SK-N-SH (cell line): Measurements from ENCODE around the gene ESPL1. TPM values are rescaled to one million over a fixed set of nuclear protein-coding genes. Genes with fewer than 3 reads are reported as not detected.

Experiments
- CTCF ChIA-PET: fragments of 300-600, 350-600 bp; formaldehyde crosslinking; extraction: SDS; loops from one replicate; lab custom pipeline; 2021; lab: Yijun Ruan, JAX
- POLR2A ChIA-PET: fragments of 350-600 bp; sonication (Branson Sonifier 250); formaldehyde crosslinking; extraction: SDS; loops from one replicate; lab custom pipeline; 2020; ENCODE audit warnings: antibody characterized with exemption, inconsistent platforms; lab: Yijun Ruan, JAX
- DNase-seq: peaks from one replicate; pipeline ENCODE4 v3.0.0; 2012
- H2AFZ ChIP-seq: fragments of 200-600 bp; sonication (generic); 2 replicates; pipeline ENCODE4 v1.8.1; 2016; ENCODE audit warnings: antibody characterized with exemption, mild to moderate bottlenecking, low read depth
- H3F3A ChIP-seq: fragments of 200-600 bp; sonication (generic); replicated peaks from 2 replicates; pipeline ENCODE3; 2016; ENCODE audit warnings: antibody characterized with exemption, mild to moderate bottlenecking; ENCODE audit not compliant: insufficient read depth
- H3K27ac ChIP-seq, 2 experiments: fragments of 200-500 bp in 1 of 2; fragments of 200-600 bp in 1 of 2; sonication (Bioruptor generic) in 1 of 2; sonication (generic), shearing (Covaris generic) in 1 of 2; 2 replicates each; pipeline versions ENCODE4 v1.5.1 to v1.6.1; 2014 to 2016; ENCODE audit warnings: low read depth in 2 of 2, inconsistent platforms in 1 of 2, low read length in 1 of 2, mild to moderate bottlenecking in 1 of 2, mixed read lengths in 1 of 2
- H3K27me3 ChIP-seq: fragments of 200-600 bp; sonication (generic), shearing (Covaris generic); 2 replicates; pipeline ENCODE4 v1.6.1; 2016; ENCODE audit warnings: mixed run types; ENCODE audit not compliant: insufficient read depth
- H3K36me3 ChIP-seq, 2 experiments: fragments of 200-500 bp in 1 of 2; fragments of 200-600 bp in 1 of 2; sonication (Bioruptor generic) in 1 of 2; sonication (generic) in 1 of 2; replicated peaks in 1 of 2; 2 replicates each; pipeline versions ENCODE3 to v1.5.1; 2014 to 2016; ENCODE audit warnings: low read length in 1 of 2, mild to moderate bottlenecking in 1 of 2; ENCODE audit not compliant: insufficient read depth in 2 of 2, control insufficient read depth in 1 of 2
- H3K4me1 ChIP-seq, 2 experiments: fragments of 200-500 bp in 1 of 2; fragments of 200-600 bp in 1 of 2; sonication (Bioruptor generic) in 1 of 2; sonication (generic), shearing (Covaris generic) in 1 of 2; 2 replicates each; pipeline versions ENCODE4 v1.5.1 to v1.6.1; 2014 to 2016; ENCODE audit warnings: low read depth in 1 of 2, low read length in 1 of 2, mixed run types in 1 of 2; ENCODE audit not compliant: insufficient read depth in 2 of 2, control insufficient read depth in 1 of 2
- H3K4me2 ChIP-seq: fragments of 200-600 bp; sonication (generic), shearing (Covaris generic); 2 replicates; pipeline ENCODE4 v1.6.1; 2017; ENCODE audit warnings: mixed run types
- H3K4me3 ChIP-seq, 2 experiments: fragments of 200-500 bp in 1 of 2; fragments of 200-600 bp in 1 of 2; sonication (Bioruptor generic) in 1 of 2; sonication (generic), shearing (Covaris generic) in 1 of 2; 2 replicates each; pipeline versions ENCODE4 v1.5.1 to v1.8.1; 2014 to 2016; ENCODE audit warnings: low read depth in 2 of 2, inconsistent platforms in 1 of 2, low read length in 1 of 2, mild to moderate bottlenecking in 1 of 2, mixed read lengths in 1 of 2, moderate library complexity in 1 of 2
- H3K79me2 ChIP-seq: fragments of 200-600 bp; sonication (generic); 2 replicates; pipeline ENCODE4 v1.8.1; 2017; ENCODE audit warnings: mild to moderate bottlenecking; ENCODE audit not compliant: insufficient read depth
- H3K9ac ChIP-seq: fragments of 200-600 bp; sonication (generic); 2 replicates; pipeline ENCODE4 v1.6.1; 2017; ENCODE audit warnings: mixed run types
- H3K9me2 ChIP-seq: fragments of 200-600 bp; sonication (generic); 2 replicates; pipeline ENCODE4 v1.6.1; 2017; ENCODE audit warnings: mixed run types
- H3K9me3 ChIP-seq: fragments of 200-600 bp; sonication (generic); 2 replicates; pipeline ENCODE4 v1.6.1; 2017; ENCODE audit warnings: mixed run types, mild to moderate bottlenecking, moderate library complexity
- H4K20me1 ChIP-seq: fragments of 200-600 bp; sonication (generic); 2 replicates; pipeline ENCODE4 v1.6.1; 2017; ENCODE audit warnings: mild to moderate bottlenecking, mixed run types; ENCODE audit not compliant: insufficient read depth
- CTCF ChIP-seq: fragments of 200-600 bp; sonication (generic); IDR thresholded peaks from 2 replicates; pipeline ENCODE4 v1.6.1; 2017; ENCODE audit warnings: antibody characterized with exemption, mild to moderate bottlenecking, moderate library complexity
- ELF1 ChIP-seq: IDR thresholded peaks from 2 replicates; pipeline ENCODE4 v1.4.0; 2012
- EP300 ChIP-seq, 2 experiments: IDR thresholded peaks; 2 replicates each; pipeline versions ENCODE4 v1.4.0 to v1.6.1; 2012; ENCODE audit warnings: borderline replicate concordance in 1 of 2, low read depth in 1 of 2, low read length in 1 of 2
- EZH2phosphoT487 ChIP-seq: fragments of 200-600 bp; sonication (generic); IDR thresholded peaks from 2 replicates; pipeline ENCODE4 v1.6.1; 2017; ENCODE audit warnings: low read depth, mixed run types, mild to moderate bottlenecking, antibody characterized with exemption, moderate library complexity, borderline replicate concordance
- FOXM1 ChIP-seq: IDR thresholded peaks from 2 replicates; pipeline ENCODE4 v1.4.0; 2012; ENCODE audit warnings: low read depth, mild to moderate bottlenecking
- GABPA ChIP-seq: IDR thresholded peaks from 2 replicates; pipeline ENCODE4 v1.4.0; 2012; ENCODE audit warnings: low read depth, mild to moderate bottlenecking
- GATA2 ChIP-seq: sonication (generic); formaldehyde crosslinking; IDR thresholded peaks from 2 replicates; pipeline ENCODE4 v1.5.0; 2020; ENCODE audit warnings: mild to moderate bottlenecking, missing genetic modification reagents
- IRF3 ChIP-seq: fragments of 150-350 bp; IDR thresholded peaks from 2 replicates; pipeline ENCODE4 v1.6.1; 2016; ENCODE audit warnings: mild to moderate bottlenecking, low read depth, low read length
- JUND ChIP-seq: IDR thresholded peaks from 2 replicates; pipeline ENCODE4 v1.4.0; 2012
- MEF2A ChIP-seq: IDR thresholded peaks from 2 replicates; pipeline ENCODE4 v1.4.0; 2012; ENCODE audit warnings: low read depth, borderline replicate concordance
- NFIC ChIP-seq: IDR thresholded peaks from 2 replicates; pipeline ENCODE4 v1.4.0; 2012; ENCODE audit warnings: borderline replicate concordance
- POLR2AphosphoS5 ChIP-seq: IDR thresholded peaks from 2 replicates; pipeline ENCODE4 v1.6.1; 2012; ENCODE audit warnings: low read depth, low read length
- RCOR1 ChIP-seq: fragments of 150-350 bp; IDR thresholded peaks from 2 replicates; pipeline ENCODE4 v1.6.1; 2017; ENCODE audit warnings: antibody characterized with exemption, low read length
- RFX5 ChIP-seq: IDR thresholded peaks from 2 replicates; pipeline ENCODE4 v1.6.1; 2012; ENCODE audit warnings: mild to moderate bottlenecking, improper control_type of control experiment, low read length
- RXRA ChIP-seq: IDR thresholded peaks from 2 replicates; pipeline ENCODE4 v1.4.0; 2012; ENCODE audit warnings: low read depth, mild to moderate bottlenecking, borderline replicate concordance
- SMC3 ChIP-seq: IDR thresholded peaks from 2 replicates; pipeline ENCODE4 v1.6.1; 2012; ENCODE audit warnings: low read depth, low read length, improper control_type of control experiment
- TAF1 ChIP-seq: IDR thresholded peaks from 2 replicates; pipeline ENCODE4 v1.6.1; 2012; ENCODE audit warnings: low read depth, mild to moderate bottlenecking, low read length, moderate library complexity, borderline replicate concordance
- TEAD4 ChIP-seq: IDR thresholded peaks from 2 replicates; pipeline ENCODE4 v1.4.0; 2012; ENCODE audit warnings: mild to moderate bottlenecking, borderline replicate concordance; ENCODE audit not compliant: insufficient read depth
- WGBS: methylation state at CpG from one replicate; pipeline ENCODE4 v1.1.6; 2017; ENCODE audit warnings: low lambda C conversion rate; 5-methylcytosine and 5-hydroxymethylcytosine counted together
- polyA plus RNA-seq, 3 experiments: library from polyadenylated mRNA; depleted of rRNA; stranded (reverse); fragments of >200 nt; gene quantifications; 2 replicates each; pipeline ENCODE4 v1.2.3, GENCODE V29; 2012
- TF ChIP-seq, protein P1 (sequence below): IDR thresholded peaks from 2 replicates; pipeline ENCODE4 v1.6.1; 2012; ENCODE audit warnings: mild to moderate bottlenecking, low read depth, low read length, moderate library complexity

The ESPL1 gene
- polyA plus RNA-seq, 1 of the 3 experiments (the other 2 are of a cell fraction): 8.6 TPM

DNA sequence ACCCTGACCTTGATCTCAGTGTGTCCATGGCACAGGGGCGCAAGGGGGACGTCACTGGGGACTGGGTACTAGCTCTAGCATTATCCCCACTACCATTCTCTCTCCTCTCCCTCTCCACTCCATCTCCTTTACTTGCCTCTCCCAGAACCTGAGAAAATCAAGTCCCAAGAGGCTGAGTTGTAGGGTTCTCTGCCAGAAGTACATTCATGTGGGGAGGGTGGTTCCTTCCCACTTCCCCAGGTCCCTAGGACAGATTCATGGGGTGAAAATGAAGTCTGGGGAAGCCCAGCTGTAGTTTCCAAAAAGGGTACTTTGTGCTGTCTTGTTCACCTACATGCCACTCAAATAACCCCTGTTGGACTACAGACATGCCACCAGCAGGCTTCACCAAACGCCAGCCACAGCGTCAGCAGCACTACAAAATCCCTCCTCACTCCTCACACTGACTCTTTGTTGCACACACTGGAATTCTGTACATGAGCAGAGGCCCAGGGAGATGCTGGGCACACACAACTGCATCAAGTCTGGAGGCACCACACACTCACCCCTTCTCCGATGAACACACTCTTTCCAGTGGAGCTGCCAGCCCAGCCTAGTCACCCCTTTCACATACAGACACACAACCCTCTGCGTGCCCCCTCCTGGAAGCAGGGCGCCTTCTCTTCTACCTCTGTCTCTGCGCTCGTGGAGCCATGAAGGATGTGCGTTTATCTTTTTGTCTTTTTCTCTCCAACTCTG, 43.0 kb upstream of the ESPL1 start (continued):
- TF ChIP-seq TAF1 (no peak), FOXM1 (no peak)

DNA sequence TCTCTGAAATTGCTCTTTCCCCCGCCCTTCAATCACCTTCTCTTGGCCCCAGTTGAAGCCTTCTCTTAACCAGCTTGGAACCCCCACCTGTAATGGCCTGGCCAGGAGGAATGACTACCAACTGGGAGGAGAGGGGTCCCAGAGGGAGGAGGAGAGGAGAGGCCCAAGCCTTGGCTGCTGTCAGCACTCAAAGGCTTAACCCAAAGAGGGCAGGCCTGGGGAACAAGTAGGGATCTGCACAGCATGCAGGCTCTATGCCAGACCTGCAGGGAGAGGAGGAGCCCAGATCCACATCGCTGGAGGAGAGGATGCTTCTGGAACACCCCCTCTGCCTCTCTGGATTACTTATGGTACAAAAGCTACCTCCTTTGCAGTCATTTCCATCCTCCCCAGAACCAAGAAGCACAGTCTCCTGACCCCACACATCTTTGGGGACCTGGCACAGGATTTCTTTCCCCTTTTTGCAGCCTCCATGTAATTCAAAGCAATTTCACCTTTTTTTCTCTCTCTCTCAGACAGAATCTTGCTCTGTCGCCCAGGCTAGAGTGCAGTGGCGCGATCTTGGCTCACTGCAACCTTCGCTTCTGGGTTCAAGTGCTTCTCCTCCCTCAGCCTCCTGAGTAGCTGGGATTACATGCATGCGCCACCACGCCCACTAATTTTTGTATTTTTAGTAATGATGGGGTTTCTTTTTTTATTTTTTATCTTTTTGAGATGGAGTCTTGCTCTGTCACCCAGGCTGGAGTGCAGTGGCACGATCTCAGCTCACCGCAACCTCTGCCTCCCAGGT, 42.3 kb upstream of the ESPL1 start:
- no peak for TF ChIP-seq EZH2phosphoT487
- TF ChIP-seq GATA2 (CRISPR knock-in tag): no peak
- no peak for TF ChIP-seq RFX5
- no peak for TF ChIP-seq POLR2AphosphoS5
- TF ChIP-seq CTCF: no peak
- TF ChIP-seq SMC3: no peak
- TF ChIP-seq IRF3: no peak
- TF ChIP-seq TAF1: no peak
- no peak for TF ChIP-seq MEF2A
- TF ChIP-seq RXRA: no peak
- TF ChIP-seq, protein P1, sequence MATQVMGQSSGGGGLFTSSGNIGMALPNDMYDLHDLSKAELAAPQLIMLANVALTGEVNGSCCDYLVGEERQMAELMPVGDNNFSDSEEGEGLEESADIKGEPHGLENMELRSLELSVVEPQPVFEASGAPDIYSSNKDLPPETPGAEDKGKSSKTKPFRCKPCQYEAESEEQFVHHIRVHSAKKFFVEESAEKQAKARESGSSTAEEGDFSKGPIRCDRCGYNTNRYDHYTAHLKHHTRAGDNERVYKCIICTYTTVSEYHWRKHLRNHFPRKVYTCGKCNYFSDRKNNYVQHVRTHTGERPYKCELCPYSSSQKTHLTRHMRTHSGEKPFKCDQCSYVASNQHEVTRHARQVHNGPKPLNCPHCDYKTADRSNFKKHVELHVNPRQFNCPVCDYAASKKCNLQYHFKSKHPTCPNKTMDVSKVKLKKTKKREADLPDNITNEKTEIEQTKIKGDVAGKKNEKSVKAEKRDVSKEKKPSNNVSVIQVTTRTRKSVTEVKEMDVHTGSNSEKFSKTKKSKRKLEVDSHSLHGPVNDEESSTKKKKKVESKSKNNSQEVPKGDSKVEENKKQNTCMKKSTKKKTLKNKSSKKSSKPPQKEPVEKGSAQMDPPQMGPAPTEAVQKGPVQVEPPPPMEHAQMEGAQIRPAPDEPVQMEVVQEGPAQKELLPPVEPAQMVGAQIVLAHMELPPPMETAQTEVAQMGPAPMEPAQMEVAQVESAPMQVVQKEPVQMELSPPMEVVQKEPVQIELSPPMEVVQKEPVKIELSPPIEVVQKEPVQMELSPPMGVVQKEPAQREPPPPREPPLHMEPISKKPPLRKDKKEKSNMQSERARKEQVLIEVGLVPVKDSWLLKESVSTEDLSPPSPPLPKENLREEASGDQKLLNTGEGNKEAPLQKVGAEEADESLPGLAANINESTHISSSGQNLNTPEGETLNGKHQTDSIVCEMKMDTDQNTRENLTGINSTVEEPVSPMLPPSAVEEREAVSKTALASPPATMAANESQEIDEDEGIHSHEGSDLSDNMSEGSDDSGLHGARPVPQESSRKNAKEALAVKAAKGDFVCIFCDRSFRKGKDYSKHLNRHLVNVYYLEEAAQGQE: no peak
- TF ChIP-seq JUND: no peak
- no peak for TF ChIP-seq EP300 (IDR thresholded peaks at IDR 0.05; ENCODE audit: borderline replicate concordance in 1 of 2, low read depth in 1 of 2, low read length in 1 of 2)
- TF ChIP-seq ELF1: no peak
- no peak for TF ChIP-seq TEAD4
- no peak for TF ChIP-seq GABPA
- no peak for TF ChIP-seq FOXM1
- TF ChIP-seq NFIC: no peak
- no peak for TF ChIP-seq RCOR1
- H3K9me3 ChIP-seq: no peaks in the 10 kb centered on the region
- no peaks in the 10 kb centered on the region for H4K20me1 ChIP-seq
- no peak overlapping the region for H3K4me3 ChIP-seq
- H3K27me3 ChIP-seq: no peaks in the 10 kb centered on the region
- DNase-seq: no peak
- no peaks in the 10 kb centered on the region for H3K9me2 ChIP-seq
- H3K36me3 ChIP-seq: peaks cover 0 to 8% of the 10 kb centered on the region in 2 experiments
- peak overlapping the region; percentile 99 for H3K27ac ChIP-seq
- H3K79me2 ChIP-seq: peaks cover 5% of the 10 kb centered on the region; the same call in 1 of the 2 replicates
- no peak overlapping the region for H2AFZ ChIP-seq
- ChIA-PET CTCF (interaction anchor here (1.0 to 1.2 kb wide), 3 partner anchors 12 to 67 kb away, joined by 3 to 4 read pairs (median 3); no protein-coding TSS in a partner anchor), POLR2A (no interaction called here)
- H3K4me2 ChIP-seq: peak overlapping the region; percentile 80; the same call in 1 of the 2 replicates
- H3K9ac ChIP-seq: no peak overlapping the region
- WGBS: 97% methylated on average over 9 of the region's 10 CpGs
- peaks cover 30% of the 10 kb centered on the region for H3F3A ChIP-seq
- peaks cover 42 to 55% of the 10 kb centered on the region in 2 experiments for H3K4me1 ChIP-seq
